Fibroblast of villous mesenchyme (primary cell): ENCODE results near the gene XYLT1. TPM values are rescaled to one million over a fixed set of nuclear protein-coding genes. Genes with fewer than 3 reads are reported as not detected.
A peak's percentile ranks its signal among the peaks of the same experiment; 100 is the strongest.

Experiments
- DNase-seq: peaks from one replicate; pipeline ENCODE4 v3.0.0-alpha.2; 2010; ENCODE audit warnings: low read depth
- H3K4me3 ChIP-seq: 2 replicates; pipeline ENCODE4 v1.5.1; 2011; ENCODE audit warnings: low read depth, mild to moderate bottlenecking, low read length
- CTCF ChIP-seq: IDR thresholded peaks from 2 replicates; pipeline ENCODE4 v1.5.1; 2012; ENCODE audit warnings: low read depth, mild to moderate bottlenecking, low read length; ENCODE audit not compliant: insufficient read depth
- total RNA-seq: library from RNA; depleted of rRNA; stranded (reverse); fragments of >200 nt; gene quantifications from 2 replicates; pipeline ENCODE4 v1.2.3, GENCODE V29; 2012

The XYLT1 gene
- total RNA-seq, 1 donor, result 2.6 TPM

GRCh38 chr16:17261197-17261858 lies 209.4 kb downstream of the XYLT1 start:
- H3K4me3 ChIP-seq, result no peak overlapping the region
- DNase-seq, result no peak
- no peak for TF ChIP-seq CTCF

GRCh38 chr16:17260276-17260849 lies 210.4 kb downstream of the XYLT1 start:
- no peak overlapping the region for H3K4me3 ChIP-seq
- no peak for TF ChIP-seq CTCF
- DNase-seq, result no peak

GRCh38 chr16:17259751-17260270 lies 210.9 kb downstream of the XYLT1 start:
- no peak overlapping the region for H3K4me3 ChIP-seq
- no peak for TF ChIP-seq CTCF
- DNase-seq, result peak; percentile 64

GRCh38 chr16:17258848-17259713 lies 211.7 kb downstream of the XYLT1 start:
- no peak overlapping the region for H3K4me3 ChIP-seq
- no peak for TF ChIP-seq CTCF
- DNase-seq, result peak; percentile 9

GRCh38 chr16:17258077-17258599 lies 212.6 kb downstream of the XYLT1 start:
- DNase-seq, result no peak
- TF ChIP-seq CTCF, result no peak
- H3K4me3 ChIP-seq, result no peak overlapping the region

- H3K4me3 ChIP-seq, result no peak overlapping the region
- TF ChIP-seq CTCF, result no peak
- DNase-seq, result no peak
These were observed 213.2 kb downstream of the XYLT1 start for GRCh38 chr16:17257426-17258023.
